K562 (cell line): ENCODE results near the gene PHYKPL.

Source experiments
- CHD2 ChIP-seq: IDR thresholded peaks from 2 replicates; pipeline ENCODE4 v1.6.1; 2011; ENCODE audit warnings: low read depth, low read length
- CREB1 ChIP-seq, 2 experiments: sonication (generic) in 1 of 2; formaldehyde crosslinking in 1 of 2; IDR thresholded peaks; 2 replicates each; pipeline versions ENCODE4 v1.6.1 to v1.8.0; 2012 to 2022; ENCODE audit warnings: inconsistent platforms in 1 of 2, mild to moderate bottlenecking in 1 of 2, missing genetic modification reagents in 1 of 2, moderate library complexity in 1 of 2
- CTCF ChIP-seq, 3 experiments: IDR thresholded peaks in 2 of 3; conservative IDR thresholded peaks in 1 of 3; 2 replicates each; pipeline ENCODE4 v1.5.1; 2011 to 2012; ENCODE audit warnings: low read length in 3 of 3, mild to moderate bottlenecking in 3 of 3, control low read depth in 2 of 3, improper control_type of control experiment in 1 of 3, inconsistent platforms in 1 of 3, low read depth in 1 of 3, mixed read lengths in 1 of 3, moderate library complexity in 1 of 3; ENCODE audit not compliant: insufficient read depth in 2 of 3
- ELK1 ChIP-seq: sonication (generic); formaldehyde crosslinking; IDR thresholded peaks from 2 replicates; pipeline ENCODE4 v1.8.1; 2022; ENCODE audit warnings: missing genetic modification reagents
- PKNOX1 ChIP-seq: fragments of 450-650 bp; IDR thresholded peaks from 2 replicates; pipeline ENCODE4 v1.6.1; 2016
- TEAD1 ChIP-seq, 2 experiments: fragments of 450-650 bp in 1 of 2; sonication (generic) in 1 of 2; formaldehyde crosslinking; IDR thresholded peaks; 2 replicates each; pipeline versions ENCODE4 v1.4.0 to v1.8.0; 2020 to 2022; ENCODE audit warnings: mild to moderate bottlenecking in 2 of 2, missing genetic modification reagents in 1 of 2
- ZNF785 ChIP-seq: fragments of 250-450 bp; sonication (Bioruptor Pico); IDR thresholded peaks from 2 replicates; pipeline ENCODE4 v1.4.0; 2020; ENCODE audit warnings: mild to moderate bottlenecking
- TF ChIP-seq, protein P1 (sequence below), 2 experiments: fragments of 450-650 bp; formaldehyde crosslinking in 1 of 2; IDR thresholded peaks; 2 replicates each; pipeline versions ENCODE4 v1.4.0 to v1.6.1; 2014 to 2020; ENCODE audit warnings: mild to moderate bottlenecking in 2 of 2, borderline replicate concordance in 1 of 2, low read depth in 1 of 2

GRCh38 chr5:178210686-178211085 is 21.9 kb downstream of the PHYKPL start:
- no peak for TF ChIP-seq TEAD1 (CRISPR knock-in tag; IDR thresholded peaks at IDR 0.05)
- TF ChIP-seq ZNF785 (CRISPR knock-in tag) = no peak
- no peak for TF ChIP-seq CHD2
- TF ChIP-seq, protein P1, sequence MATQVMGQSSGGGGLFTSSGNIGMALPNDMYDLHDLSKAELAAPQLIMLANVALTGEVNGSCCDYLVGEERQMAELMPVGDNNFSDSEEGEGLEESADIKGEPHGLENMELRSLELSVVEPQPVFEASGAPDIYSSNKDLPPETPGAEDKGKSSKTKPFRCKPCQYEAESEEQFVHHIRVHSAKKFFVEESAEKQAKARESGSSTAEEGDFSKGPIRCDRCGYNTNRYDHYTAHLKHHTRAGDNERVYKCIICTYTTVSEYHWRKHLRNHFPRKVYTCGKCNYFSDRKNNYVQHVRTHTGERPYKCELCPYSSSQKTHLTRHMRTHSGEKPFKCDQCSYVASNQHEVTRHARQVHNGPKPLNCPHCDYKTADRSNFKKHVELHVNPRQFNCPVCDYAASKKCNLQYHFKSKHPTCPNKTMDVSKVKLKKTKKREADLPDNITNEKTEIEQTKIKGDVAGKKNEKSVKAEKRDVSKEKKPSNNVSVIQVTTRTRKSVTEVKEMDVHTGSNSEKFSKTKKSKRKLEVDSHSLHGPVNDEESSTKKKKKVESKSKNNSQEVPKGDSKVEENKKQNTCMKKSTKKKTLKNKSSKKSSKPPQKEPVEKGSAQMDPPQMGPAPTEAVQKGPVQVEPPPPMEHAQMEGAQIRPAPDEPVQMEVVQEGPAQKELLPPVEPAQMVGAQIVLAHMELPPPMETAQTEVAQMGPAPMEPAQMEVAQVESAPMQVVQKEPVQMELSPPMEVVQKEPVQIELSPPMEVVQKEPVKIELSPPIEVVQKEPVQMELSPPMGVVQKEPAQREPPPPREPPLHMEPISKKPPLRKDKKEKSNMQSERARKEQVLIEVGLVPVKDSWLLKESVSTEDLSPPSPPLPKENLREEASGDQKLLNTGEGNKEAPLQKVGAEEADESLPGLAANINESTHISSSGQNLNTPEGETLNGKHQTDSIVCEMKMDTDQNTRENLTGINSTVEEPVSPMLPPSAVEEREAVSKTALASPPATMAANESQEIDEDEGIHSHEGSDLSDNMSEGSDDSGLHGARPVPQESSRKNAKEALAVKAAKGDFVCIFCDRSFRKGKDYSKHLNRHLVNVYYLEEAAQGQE (IDR thresholded peaks at IDR 0.05; ENCODE audit: borderline replicate concordance) = no peak
- TF ChIP-seq, protein P1 (CRISPR knock-in tag; IDR thresholded peaks at IDR 0.05; ENCODE audit: low read depth) = no peak
- TF ChIP-seq ELK1 = no peak
- TF ChIP-seq PKNOX1 = no peak
- TF ChIP-seq CTCF (IDR thresholded peaks at IDR 0.05 in 2 of 3, conservative IDR thresholded peaks at IDR 0.05 in 1 of 3; ENCODE audit: insufficient read depth in 2 of 3, low read depth in 1 of 3, low read length in 3 of 3) = no peak
- TF ChIP-seq CREB1 (IDR thresholded peaks at IDR 0.05) = no peak
- TF ChIP-seq CREB1 (CRISPR knock-in tag; IDR thresholded peaks at IDR 0.05) = no peak
